GM18861 (cell line): ENCODE results near the gene LRRC15.

Experiments
- ATAC-seq: cut with Tn5 transposase; IDR thresholded peaks from one replicate; pipeline ENCODE4 v1.9.1; 2021; ENCODE audit not compliant: unreplicated experiment

Gene LRRC15

DNA sequence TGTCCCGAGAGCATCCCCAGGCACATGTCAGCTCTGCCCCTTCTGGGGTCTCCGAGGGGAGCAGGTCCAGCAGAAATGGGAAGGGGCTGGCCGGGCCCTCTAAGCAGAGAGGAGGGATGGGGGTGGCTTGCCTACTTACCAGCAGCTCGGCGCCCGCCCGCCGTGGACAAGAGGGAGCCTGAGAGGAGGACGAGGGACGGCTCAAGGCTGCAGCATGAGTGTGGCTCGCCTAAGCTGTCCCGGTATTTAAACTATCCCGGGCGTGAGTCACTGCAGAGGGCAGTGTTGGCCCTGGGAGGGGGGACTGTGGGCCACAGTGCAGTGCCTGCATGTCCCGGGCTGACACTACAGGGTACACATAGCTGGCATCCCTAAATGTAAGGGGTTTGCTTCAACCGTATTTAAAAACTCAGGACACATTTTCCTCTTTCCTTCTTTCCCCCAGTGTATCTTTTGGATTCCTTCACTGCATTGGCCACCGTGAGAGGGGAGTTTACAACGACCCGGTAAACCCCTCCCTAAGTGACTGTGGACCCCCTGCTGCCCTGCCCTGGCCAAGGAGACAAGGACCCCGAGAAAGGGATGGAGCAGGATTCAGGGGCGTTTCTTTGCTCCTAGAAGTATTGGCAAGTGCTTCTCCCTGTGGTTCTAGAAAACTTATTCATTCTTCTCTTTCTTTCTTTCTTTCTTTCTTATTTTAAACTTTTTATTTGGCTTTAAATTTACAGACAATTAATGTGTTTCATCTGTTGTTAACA, at the start of gene LRRC15:
TSS of gene LRRC15 (minus strand) at position 222 of the 758 bp plus-strand sequence. CDS start 8,700 bp downstream, outside the sequence.
- no peak for ATAC-seq

- ATAC-seq: no peak
Measured at GRCh38 chr3:194418671-194419070, 49.1 kb upstream of the LRRC15 start.

DNA sequence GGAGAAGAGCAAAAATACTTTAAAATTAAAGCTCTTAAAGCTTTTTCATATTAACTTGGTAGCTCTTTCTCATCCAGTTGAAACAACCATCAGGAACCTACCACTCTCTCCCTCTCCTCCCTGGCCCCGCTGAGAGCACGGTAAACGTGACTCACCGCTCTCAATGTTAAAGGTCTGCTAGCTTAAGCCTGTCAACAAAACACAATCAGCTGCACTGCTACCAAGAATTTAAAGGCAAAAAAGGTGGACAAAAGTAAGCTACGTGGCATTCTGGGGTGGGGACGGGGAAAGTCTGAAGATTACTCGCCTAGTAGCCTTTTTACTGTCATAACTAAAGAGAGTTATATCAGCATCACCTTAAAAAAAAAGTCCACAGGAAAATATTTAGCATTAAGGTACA, 37.9 kb upstream of the LRRC15 start:
- ATAC-seq: no peak

- no peak for ATAC-seq
Measured at GRCh38 chr3:194405766-194406165, 36.2 kb upstream of the LRRC15 start.

GRCh38 chr3:194404365-194405140, 35.0 kb upstream of the LRRC15 start:
- no peak for ATAC-seq

DNA sequence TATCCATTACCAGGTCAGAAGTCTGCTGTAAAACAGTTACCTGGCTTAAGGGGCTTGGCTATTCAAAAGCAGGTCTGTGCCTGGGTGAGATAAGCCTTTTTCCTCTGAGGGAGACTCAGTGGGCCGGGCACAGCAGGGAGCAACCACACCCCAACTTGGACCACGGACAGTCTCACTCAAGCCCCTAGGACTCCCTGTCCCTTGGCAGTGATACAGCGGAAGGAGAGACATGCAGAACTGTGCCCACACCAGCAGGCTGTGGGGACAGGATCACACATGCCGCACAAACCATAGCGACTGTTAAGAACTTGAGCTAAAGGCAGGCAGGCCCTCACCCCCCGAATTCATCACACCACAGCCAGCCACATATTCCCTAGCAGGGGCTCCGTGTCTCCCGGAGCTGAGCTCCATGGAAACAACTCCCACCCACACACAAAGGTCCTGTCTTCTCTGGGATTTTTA, 32.4 kb upstream of the LRRC15 start:
- no peak for ATAC-seq

GRCh38 chr3:194401346-194401745, 31.8 kb upstream of the LRRC15 start:
- ATAC-seq: no peak

DNA sequence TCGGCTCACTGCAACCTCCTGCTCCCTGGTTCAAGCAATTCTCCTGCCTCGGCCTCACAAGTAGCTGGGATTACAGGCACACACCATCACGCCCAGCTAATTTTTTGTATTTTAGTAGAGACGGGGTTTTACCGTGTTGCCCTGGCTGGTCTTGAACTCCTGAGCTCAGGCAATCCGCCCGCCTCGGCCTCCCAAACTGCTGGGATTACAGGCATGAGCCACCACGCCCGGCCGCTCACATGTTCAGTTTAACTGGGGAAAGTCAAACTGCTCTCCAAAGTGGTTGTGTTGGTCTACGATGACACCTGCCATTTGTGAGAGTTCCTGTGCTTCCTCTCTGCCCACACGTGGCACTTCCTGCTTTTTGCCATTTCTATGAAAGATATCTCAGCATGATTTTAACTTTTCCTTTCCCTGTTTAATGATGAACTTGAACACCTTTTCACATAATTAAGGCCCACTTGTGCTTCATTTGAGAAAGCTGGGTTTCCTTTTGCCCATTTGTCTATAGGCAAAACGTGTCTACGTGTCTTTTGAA, 30.4 kb upstream of the LRRC15 start:
- ATAC-seq: no peak

DNA sequence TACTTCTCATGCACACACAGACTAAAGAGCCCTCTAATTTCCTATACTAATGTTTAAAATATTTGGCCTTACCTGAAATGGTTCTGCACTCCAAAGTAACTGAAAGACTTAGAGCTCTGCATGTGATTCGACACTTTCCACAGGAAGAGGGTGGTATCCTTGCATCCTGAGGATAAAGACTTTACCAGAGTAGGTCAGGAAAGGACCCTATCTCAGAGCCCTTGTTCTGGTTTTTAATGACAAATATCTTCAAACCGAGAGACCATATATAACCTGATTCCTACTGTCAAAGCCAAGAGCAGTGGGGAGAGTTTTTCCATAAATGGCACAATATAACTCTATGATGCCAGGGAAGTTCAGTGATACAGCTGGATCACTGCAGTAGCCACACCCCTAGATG, 29.6 kb upstream of the LRRC15 start, which contains the start of gene GP5:
TSS of gene GP5 (minus strand) at position 101 of the 400 bp plus-strand sequence. CDS start 984 bp downstream, outside the sequence.
- ATAC-seq: no peak

DNA sequence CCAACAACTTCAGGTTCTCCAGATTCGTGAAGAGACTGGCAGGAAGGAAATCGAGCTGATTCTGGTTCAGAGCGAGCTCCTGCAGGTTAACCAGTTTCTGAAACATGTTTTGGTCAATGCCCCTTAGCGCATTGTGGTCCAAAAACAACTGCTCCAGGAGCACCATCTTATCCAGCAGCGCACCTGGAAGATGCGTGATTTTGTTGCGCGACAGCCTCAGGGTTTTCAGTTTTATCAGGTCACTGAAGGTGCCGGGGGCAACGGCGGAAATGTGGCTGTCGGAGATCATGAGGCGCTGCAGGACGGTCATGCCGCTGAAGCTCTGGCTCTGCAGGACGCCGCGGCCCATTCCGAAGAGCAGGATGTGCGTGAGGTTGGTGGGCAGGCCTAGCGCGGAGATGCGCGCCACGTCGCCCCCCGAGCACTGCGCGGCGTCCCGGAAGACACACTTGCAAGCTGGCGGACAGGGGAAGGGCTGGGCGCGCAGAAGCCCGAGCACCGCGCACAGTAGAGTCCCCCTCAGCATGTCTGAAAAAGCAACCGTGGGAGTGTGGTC, 28.3 kb upstream of the LRRC15 start:
- no peak for ATAC-seq

DNA sequence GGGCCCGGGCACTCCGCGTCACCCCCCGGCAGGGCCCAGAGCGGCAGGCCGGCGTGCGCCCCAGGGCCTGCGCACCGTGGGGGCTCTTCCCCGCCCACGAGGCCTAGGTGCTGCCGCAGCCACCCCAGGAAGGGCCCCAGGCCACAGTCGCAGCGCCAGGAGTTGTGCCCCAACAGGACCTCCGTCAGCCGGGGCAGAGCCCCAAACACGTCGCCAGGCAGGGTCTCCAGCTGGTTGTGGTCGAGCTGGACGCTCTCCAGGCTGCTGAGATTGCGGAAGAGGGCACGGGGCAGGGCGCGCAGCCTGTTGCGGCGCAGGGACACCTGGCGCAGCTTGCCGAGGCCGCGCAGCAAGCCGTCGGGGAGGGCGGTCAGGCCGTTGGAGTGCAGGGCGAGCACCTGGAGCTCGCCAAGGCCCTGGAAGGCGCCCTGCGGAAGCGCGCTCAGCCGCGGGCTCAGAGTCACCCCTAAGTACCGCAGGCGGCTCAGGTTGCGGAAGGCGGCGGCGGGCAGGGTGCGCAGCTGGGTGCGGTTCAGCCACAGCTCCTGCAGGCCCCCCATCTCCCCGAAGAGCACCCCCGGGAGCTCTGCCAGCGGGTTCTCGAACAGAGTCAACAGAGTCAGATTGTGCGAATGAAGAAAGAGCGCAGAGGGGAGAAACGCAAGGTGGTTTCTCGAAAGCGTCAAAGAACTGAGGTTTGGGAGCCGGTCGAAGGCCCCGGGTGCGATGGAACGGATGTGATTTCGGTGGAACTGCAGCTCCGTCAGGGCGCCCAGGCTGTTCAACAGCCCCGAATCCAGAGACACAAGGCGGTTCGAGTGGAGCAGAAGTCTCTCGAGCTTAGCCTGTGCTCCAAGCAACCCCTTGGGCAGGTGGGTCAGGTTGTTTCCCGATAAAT, 27.6 kb upstream of the LRRC15 start:
- ATAC-seq: no peak

DNA sequence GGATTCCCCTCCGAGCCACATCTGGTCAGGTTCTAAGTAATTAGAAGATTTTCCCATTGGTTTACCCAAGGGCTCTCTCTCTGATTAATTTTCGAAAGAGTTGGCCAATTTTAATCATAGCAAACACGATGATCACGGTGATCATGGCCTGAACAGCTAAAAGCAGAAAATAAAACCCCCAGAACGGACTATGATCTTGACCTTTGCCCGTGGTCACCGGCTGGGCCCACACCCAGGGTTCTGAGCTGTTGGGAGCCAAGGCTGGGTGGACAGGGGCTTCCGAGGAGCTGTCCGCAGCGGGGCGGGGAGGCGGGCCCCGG, 27.0 kb upstream of the LRRC15 start:
- ATAC-seq: no peak

- ATAC-seq: no peak
Measured at GRCh38 chr3:194395778-194396538, 26.4 kb upstream of the LRRC15 start.

DNA sequence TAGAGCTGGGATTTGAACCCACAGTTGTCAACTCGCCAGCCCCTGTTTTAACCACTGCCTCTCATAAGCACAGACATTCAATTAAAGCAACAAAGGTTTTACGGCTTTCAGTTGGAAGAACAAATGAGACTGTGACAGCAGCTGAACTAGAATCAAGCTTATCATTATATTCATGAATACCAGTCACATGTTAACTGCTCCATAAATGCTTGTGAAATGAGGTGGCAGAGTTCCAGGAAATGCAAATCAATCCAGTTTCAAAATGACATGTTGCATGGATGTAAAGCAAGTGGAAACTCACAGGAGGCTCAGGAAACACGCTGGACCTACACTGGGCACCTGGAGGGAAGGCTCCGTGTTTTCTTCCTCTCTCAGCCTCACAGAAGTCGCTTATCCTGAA, 25.7 kb upstream of the LRRC15 start:
- ATAC-seq: no peak

DNA sequence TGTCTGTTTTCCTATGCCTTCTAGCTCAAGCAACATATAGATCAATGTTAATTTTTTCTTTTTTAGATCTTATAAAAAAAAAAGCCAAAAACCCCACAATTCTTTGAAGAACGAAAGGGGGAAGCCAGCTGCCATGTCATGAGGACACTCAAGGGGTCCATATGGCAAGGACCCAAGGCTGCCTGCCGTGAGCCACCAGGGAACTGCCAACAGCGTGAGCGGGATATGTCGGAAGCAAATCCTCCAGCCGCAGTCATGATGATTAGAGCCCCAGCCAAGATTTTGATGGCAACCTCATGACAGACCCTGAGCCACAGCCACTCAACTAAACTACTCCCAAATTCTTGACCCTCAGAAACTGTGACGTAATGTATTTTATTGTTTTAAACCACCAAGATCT, 23.0 kb upstream of the LRRC15 start:
- ATAC-seq: no peak

DNA sequence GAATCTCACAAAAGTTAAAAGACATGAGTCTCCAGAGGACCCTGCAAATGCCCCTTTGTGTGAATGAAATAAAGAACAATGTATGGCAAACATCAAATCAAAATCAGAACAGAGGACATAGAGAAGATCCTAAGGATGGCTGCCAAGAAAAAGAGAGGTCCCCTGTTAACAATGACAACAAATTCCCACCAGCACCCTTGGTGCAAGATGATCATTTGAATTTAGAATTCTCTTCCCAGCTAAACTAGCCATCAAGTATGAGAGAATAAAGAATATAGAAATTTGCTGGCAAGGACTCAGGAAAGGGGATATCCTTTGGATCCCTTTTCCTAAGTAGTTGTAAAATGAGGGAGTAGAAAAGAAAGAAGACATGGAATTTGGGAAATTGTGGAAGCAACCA, 21.3 kb upstream of the LRRC15 start:
- no peak for ATAC-seq

DNA sequence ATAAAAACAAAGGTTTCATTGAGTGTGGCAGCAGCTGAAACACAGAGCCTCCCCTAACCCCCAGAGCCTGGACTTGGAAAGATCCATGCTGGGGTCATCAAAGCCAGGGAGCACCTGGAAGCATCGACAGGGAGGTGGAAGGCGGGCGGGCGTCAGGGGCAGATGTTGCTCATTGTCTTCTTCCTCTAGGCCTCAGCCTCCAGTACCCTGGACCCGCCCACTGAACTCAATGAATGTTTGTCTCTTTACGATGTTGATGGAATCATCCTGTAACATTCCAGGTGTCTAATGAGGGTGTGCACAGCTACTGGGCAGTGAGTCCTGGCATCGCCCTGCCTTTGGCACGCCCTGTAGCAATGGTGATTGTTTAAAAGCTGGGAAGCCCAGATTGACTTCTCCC, 19.7 kb upstream of the LRRC15 start:
- no peak for ATAC-seq

DNA sequence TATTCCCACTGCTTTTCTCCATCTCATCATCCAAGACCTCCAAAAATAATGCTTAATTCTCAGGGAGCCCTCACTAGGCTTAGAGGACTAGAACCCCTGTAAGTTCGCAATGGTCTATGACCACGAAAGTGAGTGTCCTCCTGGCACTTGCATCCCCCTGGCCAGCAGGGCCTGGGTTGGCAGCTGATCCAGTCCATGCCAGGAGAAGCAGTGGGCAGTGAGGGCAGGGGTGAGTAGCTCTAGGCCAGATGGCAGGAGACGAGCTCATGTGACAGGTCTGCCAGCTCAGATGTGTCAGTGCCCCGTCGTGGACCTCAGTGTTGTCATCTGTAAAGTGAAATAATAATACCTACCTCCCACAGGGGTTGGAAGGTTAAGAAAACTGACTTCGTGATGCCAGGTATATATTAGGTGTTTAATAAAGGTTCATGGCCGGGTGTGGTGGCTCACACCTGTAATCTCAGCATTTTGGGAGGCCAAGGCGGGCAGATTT, 18.4 kb upstream of the LRRC15 start:
- ATAC-seq: no peak

- ATAC-seq: no peak
Measured at GRCh38 chr3:194387276-194387675, 17.7 kb upstream of the LRRC15 start.

- ATAC-seq: no peak
Measured at GRCh38 chr3:194386648-194387047, 17.1 kb upstream of the LRRC15 start.
